ENCODE measurements around the gene CCDC102A.

DNA sequence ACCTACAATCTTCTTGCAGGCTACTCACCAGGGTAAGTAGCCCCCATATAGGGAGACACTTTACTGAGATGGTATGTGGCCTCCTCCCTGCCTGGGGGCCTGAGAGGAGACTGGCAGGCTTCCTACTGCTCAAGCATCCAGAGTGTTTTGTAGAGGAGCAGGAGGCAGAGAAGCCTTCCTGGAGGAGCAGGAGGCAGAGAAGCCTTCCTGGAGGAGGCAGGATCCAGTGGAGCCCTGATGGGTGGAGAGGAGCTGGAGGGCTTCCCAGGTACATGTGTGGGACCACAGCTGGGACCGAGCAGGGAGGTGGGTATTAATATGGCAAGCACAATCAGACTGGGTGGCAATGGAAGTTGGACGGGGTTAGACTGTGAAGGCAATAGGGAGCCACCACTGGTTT lies 4.0 kb upstream of the CCDC102A start:
- TF ChIP-seq POLR2A (IDR thresholded peaks at IDR 0.05): no peak
- TF ChIP-seq, protein P1, sequence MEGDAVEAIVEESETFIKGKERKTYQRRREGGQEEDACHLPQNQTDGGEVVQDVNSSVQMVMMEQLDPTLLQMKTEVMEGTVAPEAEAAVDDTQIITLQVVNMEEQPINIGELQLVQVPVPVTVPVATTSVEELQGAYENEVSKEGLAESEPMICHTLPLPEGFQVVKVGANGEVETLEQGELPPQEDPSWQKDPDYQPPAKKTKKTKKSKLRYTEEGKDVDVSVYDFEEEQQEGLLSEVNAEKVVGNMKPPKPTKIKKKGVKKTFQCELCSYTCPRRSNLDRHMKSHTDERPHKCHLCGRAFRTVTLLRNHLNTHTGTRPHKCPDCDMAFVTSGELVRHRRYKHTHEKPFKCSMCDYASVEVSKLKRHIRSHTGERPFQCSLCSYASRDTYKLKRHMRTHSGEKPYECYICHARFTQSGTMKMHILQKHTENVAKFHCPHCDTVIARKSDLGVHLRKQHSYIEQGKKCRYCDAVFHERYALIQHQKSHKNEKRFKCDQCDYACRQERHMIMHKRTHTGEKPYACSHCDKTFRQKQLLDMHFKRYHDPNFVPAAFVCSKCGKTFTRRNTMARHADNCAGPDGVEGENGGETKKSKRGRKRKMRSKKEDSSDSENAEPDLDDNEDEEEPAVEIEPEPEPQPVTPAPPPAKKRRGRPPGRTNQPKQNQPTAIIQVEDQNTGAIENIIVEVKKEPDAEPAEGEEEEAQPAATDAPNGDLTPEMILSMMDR (IDR thresholded peaks at IDR 0.05): no peak
